NCI-H2107 treated with DMSO at 0.1 percent for 48 hours (cell line): ENCODE results near the gene PTPRD.
"Not testable (repeated sequence)": the region's sequence is repeated elsewhere in the genome, so short reads cannot be mapped to it uniquely, and the experiment has no call there.

ENCODE experiments used
- DNase-seq: peaks from one replicate; lab custom pipeline; 2025; ENCODE audit not compliant: unreplicated experiment; lab: John Stamatoyannopoulos, UW

The PTPRD gene

GRCh38 chr9:9389904-9390303 is 1222.9 kb downstream of the PTPRD start:
- no peak for DNase-seq

GRCh38 chr9:9387511-9388115 is 1225.2 kb downstream of the PTPRD start:
- DNase-seq, result no peak

- DNase-seq, result no peak
These were observed 1250.5 kb downstream of the PTPRD start for GRCh38 chr9:9362332-9362731.

GRCh38 chr9:9352877-9353481 is 1259.8 kb downstream of the PTPRD start:
- peak; percentile 3 for DNase-seq

- no peak for DNase-seq
These were observed 1271.6 kb downstream of the PTPRD start for GRCh38 chr9:9341203-9341602.

- DNase-seq, result no peak
These were observed 1275.7 kb downstream of the PTPRD start for GRCh38 chr9:9337129-9337528.

GRCh38 chr9:9326749-9327148 is 1286.1 kb downstream of the PTPRD start:
- DNase-seq, result peak; percentile 2

- DNase-seq, result no peak
These were observed 1293.8 kb downstream of the PTPRD start for GRCh38 chr9:9319007-9319406.

GRCh38 chr9:9310743-9311142 is 1302.1 kb downstream of the PTPRD start:
- DNase-seq, result not testable (repeated sequence)

GRCh38 chr9:9305600-9305999 is 1307.2 kb downstream of the PTPRD start:
- DNase-seq, result no peak

- peak; percentile 19 for DNase-seq
These were observed 1313.7 kb downstream of the PTPRD start for GRCh38 chr9:9299134-9299533.

GRCh38 chr9:9286001-9286400 is 1326.8 kb downstream of the PTPRD start:
- no peak for DNase-seq

GRCh38 chr9:9284201-9284600 is 1328.6 kb downstream of the PTPRD start:
- DNase-seq, result no peak

GRCh38 chr9:9283159-9283986 is 1329.4 kb downstream of the PTPRD start:
- no peak for DNase-seq

- no peak for DNase-seq
These were observed 1337.2 kb downstream of the PTPRD start for GRCh38 chr9:9275601-9276000.

- DNase-seq, result no peak
These were observed 1354.8 kb downstream of the PTPRD start for GRCh38 chr9:9257999-9258498.

GRCh38 chr9:9246726-9247125 is 1366.1 kb downstream of the PTPRD start:
- no peak for DNase-seq

GRCh38 chr9:9231946-9232345 is 1380.9 kb downstream of the PTPRD start:
- no peak for DNase-seq

GRCh38 chr9:9229269-9229668 is 1383.5 kb downstream of the PTPRD start:
- no peak for DNase-seq

- no peak for DNase-seq
These were observed 1389.6 kb downstream of the PTPRD start for GRCh38 chr9:9223175-9223574.

- no peak for DNase-seq
These were observed 1390.1 kb downstream of the PTPRD start for GRCh38 chr9:9222730-9223129.

- DNase-seq, result no peak
These were observed 1395.9 kb downstream of the PTPRD start for GRCh38 chr9:9216934-9217333.
